OCI-LY7 (cell line): ENCODE data around the gene PKHD1. TPM values are rescaled to one million over a fixed set of nuclear protein-coding genes. Genes with fewer than 3 reads are reported as not detected.

ENCODE experiments used
- BruUV-seq: library from RNA; stranded (reverse); fragments of 400-500 nt; replicated peaks from 2 replicates; lab custom pipeline; 2021; lab: Mats Ljungman, UMichigan
- CTCF ChIA-PET: fragments of 300-600 bp; sonication (Branson Sonifier 250); formaldehyde crosslinking; loops from one replicate; lab custom pipeline; 2022; ENCODE audit warnings: antibody characterized with exemption; ENCODE audit not compliant: unreplicated experiment; lab: Charles Lee
- POLR2A ChIA-PET: fragments of 300-600 bp; sonication (Branson Sonifier 250); formaldehyde crosslinking; loops from one replicate; lab custom pipeline; 2022; ENCODE audit warnings: antibody characterized with exemption; lab: Charles Lee
- DNase-seq: peaks from one replicate; pipeline ENCODE4 v3.0.0-alpha.2; 2015; ENCODE audit warnings: low spot score
- H2AFZ ChIP-seq: fragments of 200-600 bp; sonication (generic), shearing (Covaris generic); 2 replicates; pipeline ENCODE4 v1.6.1; 2014; ENCODE audit warnings: mild to moderate bottlenecking, antibody characterized with exemption, low read length, moderate library complexity
- H3K27ac ChIP-seq: fragments of 200-600 bp; sonication (generic); 2 replicates; pipeline ENCODE4 v1.5.1; 2014; ENCODE audit warnings: mixed run types, low read depth, mild to moderate bottlenecking, moderate library complexity, low read length, inconsistent platforms; ENCODE audit not compliant: poor library complexity, severe bottlenecking
- H3K36me3 ChIP-seq: fragments of 200-600 bp; sonication (generic); 2 replicates; pipeline ENCODE4 v1.6.1; 2014; ENCODE audit warnings: mild to moderate bottlenecking, antibody characterized with exemption, low read length, moderate library complexity, mixed read lengths; ENCODE audit not compliant: insufficient read depth
- H3K4me1 ChIP-seq: fragments of 200-600 bp; sonication (generic); 2 replicates; pipeline ENCODE4 v1.5.1; 2014; ENCODE audit warnings: mild to moderate bottlenecking, low read length; ENCODE audit not compliant: insufficient read depth, poor library complexity, severe bottlenecking
- H3K4me2 ChIP-seq: fragments of 200-600 bp; sonication (generic); 2 replicates; pipeline ENCODE4 v1.6.1; 2014; ENCODE audit warnings: mild to moderate bottlenecking, low read length
- H3K4me3 ChIP-seq: fragments of 200-600 bp; sonication (generic); 2 replicates; pipeline ENCODE4 v1.5.1; 2014; ENCODE audit warnings: mild to moderate bottlenecking, low read depth, low read length; ENCODE audit not compliant: poor library complexity, severe bottlenecking
- H3K79me2 ChIP-seq: fragments of 200-600 bp; sonication (generic); 2 replicates; pipeline ENCODE4 v1.6.1; 2016; ENCODE audit warnings: low read depth, mild to moderate bottlenecking, low read length, moderate library complexity, mixed read lengths; ENCODE audit not compliant: insufficient read depth
- H3K9me2 ChIP-seq: fragments of 200-600 bp; sonication (generic); 2 replicates; pipeline ENCODE4 v1.6.1; 2016; ENCODE audit warnings: mild to moderate bottlenecking, low read length, mixed read lengths; ENCODE audit not compliant: insufficient read depth
- H3K9me3 ChIP-seq: fragments of 200-600 bp; sonication (generic); 2 replicates; pipeline ENCODE4 v1.6.1; 2014; ENCODE audit warnings: mild to moderate bottlenecking, mixed run types, low read length, mixed read lengths
- H4K20me1 ChIP-seq: fragments of 200-600 bp; sonication (generic); 2 replicates; pipeline ENCODE4 v1.6.1; 2014; ENCODE audit warnings: mild to moderate bottlenecking, antibody characterized with exemption, low read length, moderate library complexity, mixed read lengths; ENCODE audit not compliant: insufficient read depth
- CTCF ChIP-seq: fragments of 200-600 bp; sonication (generic); conservative IDR thresholded peaks from 2 replicates; pipeline ENCODE4 v1.5.1; 2014; ENCODE audit warnings: mild to moderate bottlenecking, antibody characterized with exemption, low read length, moderate library complexity, mixed read lengths
- EZH2phosphoT487 ChIP-seq: fragments of 200-600 bp; sonication (generic); IDR thresholded peaks from 2 replicates; pipeline ENCODE4 v1.6.1; 2018; ENCODE audit warnings: low read depth, borderline replicate concordance, mild to moderate bottlenecking, mixed run types, antibody characterized with exemption, low read length, moderate library complexity, mixed read lengths
- intact Hi-C: fragments of 100-400 bp; cut with micrococcal nuclease; formaldehyde crosslinking; loops from one replicate; pipeline ENCODE4 v1.10.0; 2022; ENCODE audit not compliant: unreplicated experiment
- total RNA-seq, 2 experiments: library from RNA; depleted of rRNA in 1 of 2; stranded (reverse); fragments of >200 nt in 1 of 2; shearing (Covaris generic) in 1 of 2; gene quantifications; 2 replicates each; pipeline ENCODE4 v1.2.3, GENCODE V29; 2014 to 2022

Gene PKHD1
- total RNA-seq, 2 experiments from 2014 or later = not detected

DNA sequence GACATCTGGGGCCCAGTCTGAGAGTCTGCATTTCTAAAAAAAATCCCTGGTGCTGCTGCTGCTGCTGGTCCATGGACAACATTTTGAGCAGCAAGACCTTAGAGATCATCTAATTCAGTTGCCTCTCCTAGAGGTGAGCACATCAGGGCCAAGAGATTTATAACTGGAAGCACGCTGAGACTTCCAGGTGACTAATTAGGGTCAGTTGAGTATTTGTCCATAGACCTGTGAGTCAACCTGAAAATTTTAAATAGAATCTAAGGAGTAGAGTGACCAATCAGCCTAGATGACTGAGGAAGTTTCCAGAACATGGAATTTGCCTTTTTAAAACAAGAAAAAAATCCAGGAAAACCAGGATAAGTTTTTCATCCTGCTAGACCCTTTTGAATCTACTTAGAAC lies 221.4 kb downstream of the PKHD1 start:
- no peak overlapping the region for H3K4me2 ChIP-seq
- no peak overlapping the region for H3K27ac ChIP-seq
- H3K9me2 ChIP-seq = no peaks in the 10 kb centered on the region
- H2AFZ ChIP-seq = no peak overlapping the region
- no peak overlapping the region for H3K4me3 ChIP-seq
- H3K4me1 ChIP-seq = no peaks in the 10 kb centered on the region
- H4K20me1 ChIP-seq = no peaks in the 10 kb centered on the region
- H3K9me3 ChIP-seq = no peaks in the 10 kb centered on the region
- BruUV-seq = no TSS peak
- CTCF ChIA-PET = no interaction called here
- H3K79me2 ChIP-seq = no peaks in the 10 kb centered on the region
- intact Hi-C loops = no loop called here
- TF ChIP-seq EZH2phosphoT487 (no peak), CTCF (no peak)
- no peaks in the 10 kb centered on the region for H3K36me3 ChIP-seq
- POLR2A ChIA-PET = no interaction called here
- no peak for DNase-seq

DNA sequence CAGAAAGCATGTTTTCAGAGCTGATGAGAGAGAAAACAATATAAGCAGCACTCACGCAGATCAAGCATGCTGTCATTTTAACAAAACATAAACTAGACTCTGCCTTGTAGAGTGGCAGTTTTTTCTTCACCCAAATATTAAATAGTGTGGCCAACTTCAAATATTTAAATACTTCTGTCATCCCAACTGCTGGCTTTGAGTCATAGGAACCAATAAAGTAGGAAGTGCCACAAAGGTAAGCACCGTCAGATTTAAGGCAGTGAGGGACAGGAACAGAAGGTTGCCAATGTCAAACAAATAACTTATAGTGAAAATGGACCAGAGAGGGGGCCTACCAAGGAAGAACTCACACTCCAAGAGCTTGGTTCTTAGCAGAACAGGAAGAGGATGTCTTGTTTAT lies 222.2 kb downstream of the PKHD1 start:
- H2AFZ ChIP-seq = no peak overlapping the region
- POLR2A ChIA-PET = no interaction called here
- intact Hi-C loops = no loop called here

GRCh38 chr6:51857134-51857533 lies 230.3 kb downstream of the PKHD1 start:
- intact Hi-C loops = loop anchor here (10.0 kb wide), 2 partner anchors 98 to 1042 kb away; partner anchors contain the start of gene TFAP2B
- no peaks in the 10 kb centered on the region for H3K79me2 ChIP-seq

More for the DNA sequence above, 222.2 kb downstream of the PKHD1 start:
- CTCF ChIA-PET = no interaction called here
- H3K9me2 ChIP-seq = no peaks in the 10 kb centered on the region
- H3K9me3 ChIP-seq = no peaks in the 10 kb centered on the region
- no peaks in the 10 kb centered on the region for H3K79me2 ChIP-seq
- BruUV-seq = no TSS peak
- H3K27ac ChIP-seq = no peak overlapping the region
- H3K4me3 ChIP-seq = no peak overlapping the region
- no peak for DNase-seq
- H4K20me1 ChIP-seq = no peaks in the 10 kb centered on the region
- H3K4me1 ChIP-seq = no peaks in the 10 kb centered on the region
- TF ChIP-seq CTCF (no peak), EZH2phosphoT487 (no peak)
- H3K4me2 ChIP-seq = no peak overlapping the region
- H3K36me3 ChIP-seq = no peaks in the 10 kb centered on the region

More at GRCh38 chr6:51857134-51857533, 230.3 kb downstream of the PKHD1 start:
- Histone ChIP-seq H4K20me1 (no peaks in the 10 kb centered on the region), H3K9me2 (no peaks in the 10 kb centered on the region), H3K4me1 (no peaks in the 10 kb centered on the region), H3K4me3 (no peak overlapping the region), H3K27ac (no peak overlapping the region), H3K36me3 (no peaks in the 10 kb centered on the region), H3K9me3 (no peaks in the 10 kb centered on the region), H2AFZ (no peak overlapping the region), H3K4me2 (no peak overlapping the region)
- no peak for TF ChIP-seq EZH2phosphoT487
- no peak for TF ChIP-seq CTCF
- ChIA-PET POLR2A (no interaction called here), CTCF (no interaction called here)
- no peak for DNase-seq
- no TSS peak for BruUV-seq
